HG02588 (cell line): Measurements from ENCODE around the gene EYS.
A peak's percentile ranks its signal among the peaks of the same experiment; 100 is the strongest.

ENCODE experiments used
- ATAC-seq: cut with Tn5 transposase; IDR thresholded peaks from one replicate; pipeline ENCODE4 v1.9.1; 2021; ENCODE audit warnings: mild to moderate bottlenecking, moderate library complexity; ENCODE audit not compliant: unreplicated experiment

Gene EYS

DNA sequence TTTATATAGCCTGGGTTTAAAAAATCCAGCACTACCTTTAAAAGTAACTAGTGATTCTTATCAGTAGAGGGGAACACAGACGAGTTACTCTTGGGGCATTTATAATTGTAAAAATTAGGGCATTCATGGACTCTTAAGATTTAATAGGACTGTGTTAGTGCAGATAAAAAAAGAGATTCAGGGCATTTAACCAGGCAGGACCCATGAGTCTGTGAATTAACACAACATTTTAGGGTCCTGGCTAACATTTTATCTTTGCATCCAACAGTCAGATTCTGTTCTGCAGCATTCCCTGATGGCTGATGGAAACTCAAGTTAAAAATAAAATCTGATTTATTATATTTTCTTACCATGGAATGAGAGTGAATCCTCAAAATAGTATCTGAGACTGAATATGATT lies 1297.1 kb downstream of the EYS start:
- no peak for ATAC-seq

DNA sequence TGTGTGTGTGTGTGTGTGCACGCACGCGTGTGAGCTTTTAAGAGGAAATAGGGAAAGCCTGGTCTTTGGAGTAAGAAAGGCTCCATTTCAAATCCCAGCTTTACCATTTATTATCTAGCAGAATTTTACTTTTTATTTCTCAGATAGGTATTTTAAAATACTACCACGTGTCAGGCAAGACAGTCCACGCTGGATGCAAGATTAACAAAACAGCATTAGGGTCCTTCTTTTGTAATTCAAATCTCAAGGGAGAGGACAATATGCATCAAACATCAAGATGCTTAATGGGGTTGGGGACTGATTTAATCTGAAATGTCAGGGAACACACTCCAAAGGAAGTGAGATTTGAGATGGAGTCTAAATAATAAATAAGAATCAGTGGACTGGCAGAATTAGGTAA lies 1302.6 kb downstream of the EYS start:
- no peak for ATAC-seq

DNA sequence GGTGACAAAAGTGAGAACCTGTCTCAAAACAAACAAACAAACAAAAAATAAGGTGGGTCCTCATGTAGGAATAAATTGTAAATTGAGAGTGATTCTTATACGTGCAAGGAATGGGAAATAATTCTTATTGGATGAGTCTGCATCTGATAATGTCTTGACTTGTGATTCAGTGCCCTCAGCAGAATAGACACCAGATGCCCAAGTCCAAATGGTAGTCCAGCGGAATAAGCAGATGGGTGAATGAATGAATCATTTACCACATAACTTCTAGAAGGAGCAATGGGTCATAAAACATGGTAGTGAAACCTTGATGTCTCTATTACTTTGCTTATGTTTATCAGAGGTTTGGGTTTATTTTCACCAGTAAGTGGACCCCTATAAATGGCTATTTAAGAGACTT lies 1323.7 kb downstream of the EYS start:
- ATAC-seq, result no peak

DNA sequence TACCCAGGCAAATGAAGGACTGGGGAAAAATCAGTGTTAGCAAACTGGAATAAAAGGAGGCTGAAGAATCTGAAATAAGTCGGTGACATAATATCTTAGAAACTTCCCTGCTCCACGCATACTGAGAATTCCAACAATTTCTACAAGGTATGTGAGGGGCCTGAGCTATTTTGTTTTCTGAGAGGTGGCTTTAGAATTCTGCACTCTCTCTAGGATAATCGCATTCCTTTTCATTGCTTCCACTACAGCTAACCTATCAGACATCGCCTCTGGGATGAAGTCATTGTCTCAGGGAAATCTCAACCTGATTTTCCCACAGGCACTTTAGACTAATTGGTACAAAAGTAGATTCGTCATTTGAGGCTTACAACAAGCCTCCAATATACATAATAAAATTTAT lies 1330.6 kb downstream of the EYS start:
- no peak for ATAC-seq

DNA sequence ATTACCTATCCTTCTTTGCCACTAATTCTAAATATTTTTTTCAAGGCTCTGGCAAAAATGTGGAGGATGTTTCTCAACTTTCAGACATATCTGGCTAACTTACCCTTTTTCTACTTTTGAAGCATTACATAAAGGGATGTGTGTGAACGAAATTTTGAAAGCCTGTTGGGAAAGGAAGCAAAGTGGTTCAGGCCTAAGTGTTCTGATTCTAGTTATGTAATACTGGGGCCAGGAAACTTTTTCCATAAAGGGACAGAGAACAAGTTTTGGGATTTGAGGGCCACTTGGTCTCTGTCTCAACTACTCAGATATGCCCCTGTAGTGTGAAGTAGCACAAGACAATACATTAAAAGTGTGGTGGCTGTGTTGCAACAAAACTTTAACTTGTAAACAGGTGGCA lies 1349.6 kb downstream of the EYS start:
- ATAC-seq, result no peak

DNA sequence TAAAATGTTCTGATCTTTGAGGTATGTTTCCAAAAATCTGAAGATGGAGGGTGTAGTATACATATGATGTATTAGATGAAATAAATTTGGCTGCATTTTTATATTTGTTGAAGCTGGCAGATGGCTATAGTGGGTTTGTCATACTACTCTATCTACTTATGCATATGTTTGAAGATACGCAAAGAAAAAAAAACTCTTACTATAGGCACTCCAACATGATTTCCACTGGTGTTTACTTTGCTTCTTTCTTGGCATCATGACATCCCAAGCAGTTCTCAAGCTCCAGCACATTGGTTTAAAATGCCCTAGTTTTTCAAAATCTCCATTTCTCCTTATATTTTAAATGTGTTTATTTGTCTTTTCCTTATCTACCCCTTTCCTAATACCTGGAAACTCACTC lies 1359.6 kb downstream of the EYS start:
- ATAC-seq, result no peak

DNA sequence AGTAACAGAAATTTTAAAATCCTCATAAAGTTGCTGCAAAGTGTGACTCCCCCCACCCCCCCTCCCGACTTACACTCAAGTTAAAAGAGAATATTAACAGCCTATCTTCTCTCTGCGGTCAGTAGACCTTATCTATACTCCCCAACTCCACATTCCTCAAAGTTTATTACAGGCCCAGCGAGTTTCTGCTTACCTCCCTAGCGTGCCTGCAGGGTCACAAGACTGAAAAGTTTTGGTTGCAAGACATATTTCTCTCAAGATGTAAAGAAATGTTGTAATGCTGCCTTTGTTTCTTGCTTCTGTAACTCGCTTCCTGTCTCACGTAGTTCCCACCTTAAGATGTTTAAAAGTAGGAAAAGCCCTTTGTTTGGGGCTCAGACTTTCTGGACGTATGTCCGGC lies 1371.8 kb downstream of the EYS start:
- no peak for ATAC-seq

DNA sequence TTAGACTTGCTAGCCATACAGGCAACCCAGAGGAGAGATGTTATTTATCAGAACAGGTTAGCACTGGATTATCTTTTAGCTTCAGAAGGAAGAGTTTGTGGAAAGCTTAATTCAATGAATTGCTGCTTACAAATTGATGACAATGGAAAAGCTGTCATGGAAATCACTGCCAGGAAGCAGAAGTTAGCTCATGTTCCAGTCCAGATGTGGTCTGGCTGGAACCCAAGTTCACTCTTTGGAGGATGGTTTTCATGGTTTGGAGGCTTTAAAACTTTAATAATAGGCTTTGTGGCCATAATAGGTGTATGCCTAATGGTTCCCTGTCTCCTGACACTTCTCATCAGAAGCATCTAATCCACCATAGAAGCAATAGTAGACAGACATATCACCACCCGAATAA lies 1372.4 kb downstream of the EYS start:
- ATAC-seq, result no peak

DNA sequence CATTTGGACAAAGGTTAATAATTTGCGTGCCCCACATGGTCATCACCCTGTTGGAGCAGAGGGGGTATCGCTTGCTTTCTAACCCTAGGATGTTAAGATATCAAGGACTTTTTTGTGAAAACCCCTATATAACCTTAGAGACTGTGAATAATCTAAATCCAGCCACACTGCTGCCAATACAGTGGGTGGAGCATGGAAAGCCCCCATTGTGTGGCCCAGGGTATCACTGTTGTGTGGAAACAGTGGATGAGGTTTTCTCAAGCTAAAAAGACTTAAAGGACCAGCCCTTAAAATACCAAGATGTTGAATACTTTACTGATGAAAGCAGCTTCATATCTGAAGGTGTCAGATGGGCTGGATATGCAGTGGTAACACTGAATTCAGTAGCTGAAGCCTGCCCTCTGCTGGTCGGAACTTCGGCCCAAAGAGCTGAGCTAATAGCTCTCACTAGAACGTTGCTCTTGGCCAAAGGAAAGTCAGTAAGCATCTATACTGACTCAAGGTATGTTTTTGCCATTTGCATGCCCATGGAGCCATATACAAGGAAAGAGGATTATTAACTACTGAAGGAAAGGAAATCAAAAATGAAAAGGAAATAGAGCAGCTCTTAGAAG lies 1376.2 kb downstream of the EYS start:
- ATAC-seq, result no peak

DNA sequence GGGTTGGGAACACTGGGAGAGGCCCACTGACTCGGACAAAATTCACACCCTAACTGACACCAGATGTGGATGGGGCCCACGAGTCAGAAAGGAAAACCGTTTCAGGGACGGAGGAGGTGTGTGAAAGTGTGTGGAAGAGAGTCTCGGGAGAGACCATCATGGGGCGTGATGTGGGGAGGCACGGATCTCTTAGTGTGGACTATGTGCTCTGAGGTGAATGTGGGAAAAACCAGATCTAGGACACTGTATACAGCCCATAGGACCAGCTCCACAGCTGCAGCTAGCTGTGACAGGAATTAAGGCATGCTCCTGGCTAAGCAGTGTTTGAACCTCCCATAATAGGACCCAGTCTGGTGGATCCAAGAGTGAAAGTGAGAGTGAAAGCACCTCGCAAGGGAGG lies 1380.1 kb downstream of the EYS start:
- no peak for ATAC-seq

DNA sequence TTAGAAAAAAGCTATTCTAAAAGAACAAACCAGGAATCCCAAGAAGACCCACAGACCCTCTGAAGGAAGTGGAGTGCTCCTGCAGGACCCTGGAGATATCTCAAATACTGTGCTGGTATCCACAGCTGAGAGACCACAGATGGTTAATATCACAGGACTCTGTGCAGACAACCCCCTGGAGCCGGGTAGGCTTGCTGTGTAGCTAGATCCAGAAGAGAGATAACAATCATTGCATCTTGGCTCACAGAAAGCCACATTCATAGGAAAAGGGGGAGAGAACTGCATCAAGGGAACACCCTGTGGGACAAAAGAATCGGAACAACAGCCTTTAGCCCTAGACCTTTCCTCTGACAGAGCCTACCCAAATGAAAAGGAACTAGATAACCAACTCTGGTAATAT lies 1381.9 kb downstream of the EYS start:
- ATAC-seq, result no peak

DNA sequence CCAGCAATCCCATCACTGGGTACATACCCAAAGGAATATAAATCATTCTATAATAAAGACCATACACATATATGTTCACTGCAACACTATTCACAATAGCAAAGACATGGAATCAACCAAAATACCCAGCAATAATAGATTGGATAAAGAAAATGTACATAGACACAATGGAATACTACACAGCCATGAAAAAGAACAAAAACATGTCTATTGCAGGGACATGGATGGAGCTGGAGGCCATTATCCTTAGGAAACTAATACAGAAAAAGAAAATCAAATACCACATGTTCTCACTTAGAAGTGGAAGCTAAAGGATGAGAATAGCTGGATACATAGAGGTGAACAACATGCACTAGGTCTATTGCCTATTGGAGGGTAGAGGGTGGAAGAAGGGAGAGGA lies 1396.8 kb downstream of the EYS start:
- ATAC-seq, result no peak

DNA sequence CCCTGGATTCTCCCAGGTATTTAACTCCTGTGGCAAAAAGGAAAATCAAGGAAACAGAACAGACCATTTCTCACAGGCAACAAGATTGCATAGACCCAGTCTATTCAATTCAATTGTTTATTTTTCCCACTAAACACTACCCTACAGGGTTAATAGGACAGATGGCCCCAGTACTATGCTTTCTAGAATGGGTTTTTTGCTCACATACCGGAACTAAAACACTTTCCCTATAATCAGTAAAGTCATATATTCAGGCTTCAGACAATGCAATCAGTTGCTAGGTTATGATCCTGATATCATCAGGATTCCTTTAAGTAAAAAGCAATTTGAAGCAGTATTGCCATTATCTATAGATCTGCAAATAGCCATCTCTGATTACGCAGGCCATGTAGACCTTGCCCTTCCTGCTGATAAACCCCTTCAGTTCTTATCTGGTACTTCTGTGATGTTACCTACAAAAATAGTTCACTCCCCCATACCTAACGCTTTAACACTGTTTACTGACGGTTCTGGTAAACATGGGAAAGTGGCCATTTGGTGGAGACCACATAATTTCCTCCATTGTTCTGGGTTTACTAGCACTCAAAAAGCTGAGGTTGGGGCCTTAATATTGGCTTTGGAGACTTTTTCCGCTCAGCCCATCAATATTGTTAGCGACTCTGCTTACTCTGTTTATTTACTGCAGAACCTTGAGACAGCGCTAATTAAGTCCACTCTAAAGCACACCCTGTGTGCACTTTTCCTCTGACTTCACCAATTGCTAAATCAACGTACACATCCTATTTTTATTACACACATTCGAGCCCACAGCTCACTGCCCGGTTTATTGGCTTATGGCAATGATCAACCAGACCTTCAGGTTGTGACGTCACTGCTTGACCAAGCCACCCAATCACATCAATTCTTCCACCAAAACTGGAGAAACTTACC lies 1405.5 kb downstream of the EYS start:
- no peak for ATAC-seq

DNA sequence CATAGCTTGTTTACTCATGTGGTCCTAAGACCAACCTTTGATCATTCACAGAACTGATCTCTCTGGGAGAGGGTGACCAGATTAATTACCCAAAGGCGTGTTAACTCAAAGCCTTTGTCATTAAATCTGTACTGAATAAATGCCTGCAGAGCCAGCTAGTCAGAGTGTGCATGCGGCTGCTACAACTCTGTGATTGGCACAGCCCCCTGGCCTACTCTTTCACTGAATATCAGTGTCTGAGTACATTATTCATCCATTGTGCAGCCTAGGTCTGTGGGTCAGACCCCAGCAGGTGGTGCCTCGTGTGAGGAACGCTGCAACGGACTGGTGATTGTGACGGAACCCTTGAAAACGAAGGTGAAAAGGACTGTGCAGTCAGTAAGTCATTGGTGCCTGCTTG lies 1407.8 kb downstream of the EYS start:
- ATAC-seq, result no peak

DNA sequence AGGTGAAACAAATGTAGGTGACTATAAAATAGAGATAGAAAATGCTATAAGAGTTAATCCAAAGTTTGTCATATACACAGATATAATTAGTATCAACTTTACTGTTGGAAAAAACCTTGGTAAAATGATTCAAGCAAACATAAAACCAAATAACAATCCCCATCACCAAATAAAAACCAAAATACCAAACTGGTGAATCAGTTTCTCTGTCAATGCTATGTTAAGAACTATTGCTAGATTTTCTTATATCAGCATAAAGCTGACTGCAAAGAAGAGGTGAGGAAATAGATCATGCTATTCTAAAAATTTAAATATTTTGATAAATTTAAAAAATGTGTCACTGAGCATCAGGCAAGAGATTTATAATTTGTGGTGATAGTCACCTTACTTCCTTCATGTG lies 1413.0 kb downstream of the EYS start:
- ATAC-seq, result no peak

DNA sequence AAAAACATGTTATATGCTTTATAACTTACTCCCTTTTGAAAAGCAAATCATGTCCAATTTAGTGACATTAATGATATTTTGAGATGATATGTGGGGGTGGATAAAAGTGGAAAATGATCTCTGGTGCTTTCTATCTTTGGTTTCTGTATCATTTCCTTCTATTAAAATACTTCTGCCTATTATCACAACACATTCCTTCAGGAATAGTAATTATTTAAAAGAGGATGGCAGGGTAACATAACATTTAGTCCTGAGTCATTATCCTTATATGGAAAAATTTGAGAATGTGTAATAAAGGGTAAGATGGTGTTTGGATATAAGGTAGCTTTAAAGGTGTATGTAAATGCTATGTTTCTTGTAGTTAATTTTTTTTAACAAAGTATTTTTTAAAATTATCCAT lies 1413.7 kb downstream of the EYS start:
- no peak for ATAC-seq

DNA sequence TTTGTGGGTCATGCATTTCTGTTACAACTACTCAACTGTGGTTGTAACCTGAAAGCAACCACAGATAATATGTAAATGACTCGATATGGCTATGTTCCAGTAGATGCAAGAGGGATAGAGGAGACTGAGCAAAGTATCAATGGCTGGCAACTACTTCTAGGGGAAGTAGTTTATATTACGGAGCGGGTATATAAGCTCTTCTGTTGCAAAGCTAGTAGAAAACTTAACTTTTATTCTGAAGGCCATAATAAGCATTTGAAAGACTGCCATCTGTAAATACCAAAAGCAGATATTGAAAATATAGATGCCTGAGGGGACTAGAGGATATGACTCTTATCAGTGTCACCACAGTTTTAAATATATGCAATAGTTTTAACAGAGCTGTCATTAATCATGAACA lies 1416.2 kb downstream of the EYS start:
- no peak for ATAC-seq

DNA sequence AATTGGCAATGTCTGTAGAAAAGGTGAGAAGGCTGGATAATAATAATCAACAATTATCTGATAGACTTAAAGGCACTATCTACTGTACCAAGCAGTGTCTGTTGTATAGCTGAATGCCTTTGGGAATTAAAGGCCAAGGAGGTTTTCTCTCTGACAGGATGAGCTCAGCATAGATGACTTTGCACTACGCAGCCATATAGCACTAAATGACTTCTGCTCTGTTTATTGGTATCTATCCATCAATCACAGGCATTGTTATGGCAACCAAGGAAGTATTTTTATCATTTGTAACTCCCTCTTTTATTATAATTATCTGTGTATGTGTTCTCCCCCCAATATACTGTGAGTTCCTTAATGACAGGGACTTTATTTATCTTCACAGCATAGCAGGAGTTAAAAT lies 1417.1 kb downstream of the EYS start:
- no peak for ATAC-seq

DNA sequence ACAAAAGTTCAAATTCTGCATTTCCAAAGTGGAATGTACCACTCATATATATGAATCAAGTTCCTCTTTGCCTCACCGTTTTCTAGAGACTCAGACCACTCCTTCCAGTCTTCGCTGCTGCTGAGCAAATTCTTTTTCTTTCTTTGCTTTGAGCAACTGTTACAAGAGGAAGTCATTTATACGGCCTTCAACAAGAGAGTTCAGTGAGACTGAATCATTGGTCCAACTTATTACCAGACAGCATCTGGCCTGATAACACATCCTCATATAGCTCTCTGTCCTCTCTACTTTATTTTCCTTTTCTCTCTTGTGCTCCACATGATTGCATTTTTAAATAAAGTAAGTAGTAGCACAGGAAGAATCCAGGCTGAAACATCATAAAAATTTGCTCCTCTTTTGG lies 1418.7 kb downstream of the EYS start:
- ATAC-seq, result no peak

DNA sequence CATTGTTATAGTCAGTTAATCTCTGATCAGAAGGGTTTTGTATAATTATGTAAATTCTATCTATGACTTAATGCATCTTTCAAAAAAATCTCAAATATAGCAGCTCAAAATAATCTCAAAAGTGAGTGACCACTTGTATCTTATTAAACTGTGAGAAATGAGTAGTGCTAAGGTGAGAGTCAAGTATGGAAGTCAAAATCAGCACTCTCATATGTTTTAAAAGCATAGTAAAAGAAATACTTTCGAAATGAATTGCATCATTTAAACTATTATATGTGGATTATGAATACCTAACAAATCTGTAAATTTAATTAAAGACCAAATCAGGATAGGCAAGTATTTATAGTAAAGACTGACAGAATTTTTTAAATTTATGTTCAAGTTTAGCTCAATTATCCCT lies 1425.9 kb downstream of the EYS start:
- no peak for ATAC-seq

DNA sequence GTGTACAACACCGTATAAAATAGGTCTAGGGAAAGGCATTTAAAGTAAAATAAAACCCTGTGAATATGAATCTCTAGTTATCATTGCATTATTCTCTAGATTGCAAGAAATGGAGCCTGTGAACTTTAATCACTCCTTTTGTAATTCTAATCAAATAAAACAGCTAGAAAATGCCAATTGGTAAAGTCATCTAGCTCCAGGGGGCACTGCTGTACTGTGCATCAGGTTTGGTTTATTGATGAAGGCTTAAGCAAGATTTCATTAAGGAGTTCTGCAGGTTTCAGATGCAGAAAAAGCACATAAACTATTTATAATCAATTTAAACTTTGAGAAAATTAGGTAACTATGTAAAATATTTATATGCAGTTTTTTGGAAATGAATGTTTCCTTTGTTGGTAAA lies 1426.5 kb downstream of the EYS start:
- no peak for ATAC-seq

DNA sequence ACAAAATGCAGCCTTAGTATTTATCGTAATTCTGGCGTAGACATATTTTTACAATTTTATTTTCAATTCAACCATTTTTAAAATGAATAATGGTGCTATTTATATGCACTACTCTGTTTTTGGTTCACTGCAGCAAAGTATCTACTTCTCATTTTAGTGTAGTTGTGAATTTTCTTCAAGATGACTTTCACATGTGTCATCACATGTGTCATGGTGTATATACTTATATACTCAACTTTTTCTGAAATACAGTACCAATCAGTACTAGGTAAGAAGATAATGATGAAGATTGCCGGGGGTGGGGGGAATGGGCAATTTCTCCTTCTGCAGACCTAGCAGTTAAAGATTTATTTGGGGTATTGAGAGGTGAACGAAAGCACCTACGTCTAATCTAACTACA lies 1436.9 kb downstream of the EYS start:
- no peak for ATAC-seq

DNA sequence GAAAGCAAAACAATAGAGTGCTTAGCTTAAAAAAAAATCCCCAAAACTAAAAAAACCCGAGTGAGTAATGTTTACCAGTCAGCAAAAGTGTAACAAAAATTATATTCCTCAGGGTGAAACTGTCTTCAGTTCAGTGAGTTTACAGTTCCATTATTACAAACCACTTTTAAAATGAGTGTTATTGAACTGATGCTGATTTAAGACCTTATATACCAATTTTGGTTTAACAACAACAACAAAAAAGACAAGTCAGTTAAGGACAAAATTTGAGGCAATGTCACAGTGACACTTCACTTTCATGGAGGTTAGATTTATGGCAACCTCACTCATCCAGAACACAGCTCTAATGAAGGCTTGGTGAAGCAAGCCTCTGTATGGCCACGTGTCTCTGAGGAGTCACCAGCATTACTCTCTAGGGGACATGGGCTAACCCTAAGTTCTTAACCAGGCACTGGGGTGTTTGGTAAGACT lies 1440.6 kb downstream of the EYS start:
- peak; percentile 79 for ATAC-seq
